ENCODE results near the gene UQCRQ. TPM values are rescaled to one million over a fixed set of nuclear protein-coding genes. Genes with fewer than 3 reads are reported as not detected.
A peak's percentile ranks its signal among the peaks of the same experiment; 100 is the strongest.

The UQCRQ gene
- total RNA-seq, 4 donors from 2014 or later: 113 to 184 (median 126) TPM

DNA sequence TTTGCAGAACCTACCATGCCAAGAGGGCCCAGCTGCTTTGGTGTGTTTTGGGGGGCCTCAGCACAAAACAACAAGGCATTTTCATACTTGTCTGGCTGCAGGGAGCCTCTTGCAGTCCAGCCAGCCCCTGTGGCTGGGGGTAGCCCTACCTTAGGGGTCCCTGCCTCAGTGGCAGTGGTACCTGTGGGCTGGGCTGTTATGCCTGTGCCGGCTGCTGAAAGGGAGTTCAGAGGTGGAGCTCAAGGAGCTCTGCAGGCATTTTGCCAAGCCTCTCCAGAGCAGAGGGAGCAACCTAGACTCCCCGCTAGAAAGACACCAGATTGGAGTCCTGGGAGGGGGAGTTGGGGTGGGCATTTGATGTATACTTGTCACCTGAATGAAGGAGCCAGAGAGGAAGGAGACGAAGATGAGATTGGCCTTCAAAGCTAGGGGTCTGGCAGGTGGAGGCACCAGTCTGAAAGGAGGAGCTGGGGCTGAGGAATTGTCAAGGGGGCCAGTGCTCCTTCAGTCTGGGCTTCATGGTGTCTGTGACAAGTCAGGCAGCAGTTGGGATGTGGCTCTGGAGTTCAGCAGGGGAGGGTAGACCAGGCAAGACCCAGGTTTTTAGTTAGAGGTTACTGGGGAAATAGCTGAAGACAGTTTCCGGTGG lies 37.5 kb upstream of the UQCRQ start:
- intact Hi-C loops (cut with DNase I): loop anchor here (10.0 kb wide), 2 partner anchors 324 to 444 kb away; no protein-coding TSS in a partner anchor

DNA sequence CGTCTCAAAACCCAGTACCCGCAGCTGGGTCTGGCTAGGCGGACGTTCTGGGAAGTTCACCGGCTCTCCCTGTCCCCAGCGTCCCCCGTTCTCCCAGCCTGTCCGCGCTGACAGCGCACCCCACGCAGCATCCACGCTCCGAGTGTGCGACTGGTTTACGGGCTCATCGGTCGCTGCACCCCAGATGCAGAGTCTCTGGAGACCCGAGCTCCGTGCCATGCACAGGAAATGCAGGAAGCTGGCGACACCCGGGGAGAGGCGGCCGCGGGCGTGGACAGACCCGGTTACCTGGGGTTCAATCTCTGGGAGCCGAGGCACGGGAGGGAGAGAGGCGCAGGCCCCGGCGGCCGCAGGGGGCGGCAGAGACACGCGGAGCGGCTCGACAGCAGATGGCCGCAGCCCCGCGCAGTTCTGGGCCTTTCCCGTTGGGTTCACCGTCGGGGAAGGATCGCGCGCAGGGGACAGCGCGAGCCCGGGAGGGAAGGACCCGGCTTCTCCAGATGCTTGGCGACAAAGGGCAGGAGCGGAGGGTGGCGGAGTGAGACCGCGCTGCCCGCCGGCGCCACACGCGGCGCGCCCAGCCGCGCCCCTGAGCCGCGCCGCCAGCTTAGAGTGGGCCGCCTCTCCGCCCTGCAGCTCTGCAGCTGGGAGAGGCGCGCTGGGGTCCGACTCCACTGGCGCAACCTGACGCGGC lies 36.6 kb upstream of the UQCRQ start:
- TF ChIP-seq POLR2AphosphoS5 (IDR thresholded peaks at IDR 0.05) (peak; percentile 41), EP300 (IDR thresholded peaks at IDR 0.05) (no peak), POLR2A (IDR thresholded peaks at IDR 0.05; ENCODE audit: low read depth) (no peak)
- TF ChIP-seq, protein P1, sequence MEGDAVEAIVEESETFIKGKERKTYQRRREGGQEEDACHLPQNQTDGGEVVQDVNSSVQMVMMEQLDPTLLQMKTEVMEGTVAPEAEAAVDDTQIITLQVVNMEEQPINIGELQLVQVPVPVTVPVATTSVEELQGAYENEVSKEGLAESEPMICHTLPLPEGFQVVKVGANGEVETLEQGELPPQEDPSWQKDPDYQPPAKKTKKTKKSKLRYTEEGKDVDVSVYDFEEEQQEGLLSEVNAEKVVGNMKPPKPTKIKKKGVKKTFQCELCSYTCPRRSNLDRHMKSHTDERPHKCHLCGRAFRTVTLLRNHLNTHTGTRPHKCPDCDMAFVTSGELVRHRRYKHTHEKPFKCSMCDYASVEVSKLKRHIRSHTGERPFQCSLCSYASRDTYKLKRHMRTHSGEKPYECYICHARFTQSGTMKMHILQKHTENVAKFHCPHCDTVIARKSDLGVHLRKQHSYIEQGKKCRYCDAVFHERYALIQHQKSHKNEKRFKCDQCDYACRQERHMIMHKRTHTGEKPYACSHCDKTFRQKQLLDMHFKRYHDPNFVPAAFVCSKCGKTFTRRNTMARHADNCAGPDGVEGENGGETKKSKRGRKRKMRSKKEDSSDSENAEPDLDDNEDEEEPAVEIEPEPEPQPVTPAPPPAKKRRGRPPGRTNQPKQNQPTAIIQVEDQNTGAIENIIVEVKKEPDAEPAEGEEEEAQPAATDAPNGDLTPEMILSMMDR (IDR thresholded peaks at IDR 0.05): peak; percentile 70 to 99 (median 85)
- no peak for DNase-seq (ENCODE audit: extremely low spot score)
- 2% methylated on average over 32 of the region's 75 CpGs for WGBS
- Histone ChIP-seq H3K27me3 (peaks cover 0 to 15% (median 0%) of the 10 kb centered on the region in 4 donors), H3K36me3 (peaks cover 0 to 8% (median 6%) of the 10 kb centered on the region in 4 donors), H3K27ac (replicated peaks in 1 of 4) (peak overlapping the region; percentile 79 to 90 (median 86)), H3K9me3 (no peaks in the 10 kb centered on the region), H3K4me1 (peaks cover 9 to 49% (median 34%) of the 10 kb centered on the region in 4 donors), H3K4me3 (peak overlapping the region; percentile 76 to 87 (median 82))
- intact Hi-C loops (cut with DNase I): loop anchor here (5.0 to 10.0 kb wide), 4 partner anchors 37 to 445 kb away; partner anchors contain the start of genes GDF9 and UQCRQ

More for the DNA sequence above, 37.5 kb upstream of the UQCRQ start:
- Histone ChIP-seq H3K27ac (replicated peaks in 1 of 4) (no peak overlapping the region), H3K36me3 (peaks cover 0 to 16% (median 13%) of the 10 kb centered on the region in 4 donors), H3K4me1 (peaks cover 9 to 49% (median 34%) of the 10 kb centered on the region in 4 donors), H3K27me3 (peaks cover 0 to 15% (median 0%) of the 10 kb centered on the region in 4 donors), H3K9me3 (no peaks in the 10 kb centered on the region), H3K4me3 (peak overlapping the region; percentile 76 to 87 (median 82))
- TF ChIP-seq POLR2A (IDR thresholded peaks at IDR 0.05; ENCODE audit: low read depth): no peak
- TF ChIP-seq EP300 (IDR thresholded peaks at IDR 0.05): no peak
- TF ChIP-seq, protein P1 (IDR thresholded peaks at IDR 0.05): no peak
- TF ChIP-seq POLR2AphosphoS5 (IDR thresholded peaks at IDR 0.05): no peak
- DNase-seq (ENCODE audit: extremely low spot score): no peak
- 78% methylated on average over 4 of the region's 4 CpGs for WGBS

DNA sequence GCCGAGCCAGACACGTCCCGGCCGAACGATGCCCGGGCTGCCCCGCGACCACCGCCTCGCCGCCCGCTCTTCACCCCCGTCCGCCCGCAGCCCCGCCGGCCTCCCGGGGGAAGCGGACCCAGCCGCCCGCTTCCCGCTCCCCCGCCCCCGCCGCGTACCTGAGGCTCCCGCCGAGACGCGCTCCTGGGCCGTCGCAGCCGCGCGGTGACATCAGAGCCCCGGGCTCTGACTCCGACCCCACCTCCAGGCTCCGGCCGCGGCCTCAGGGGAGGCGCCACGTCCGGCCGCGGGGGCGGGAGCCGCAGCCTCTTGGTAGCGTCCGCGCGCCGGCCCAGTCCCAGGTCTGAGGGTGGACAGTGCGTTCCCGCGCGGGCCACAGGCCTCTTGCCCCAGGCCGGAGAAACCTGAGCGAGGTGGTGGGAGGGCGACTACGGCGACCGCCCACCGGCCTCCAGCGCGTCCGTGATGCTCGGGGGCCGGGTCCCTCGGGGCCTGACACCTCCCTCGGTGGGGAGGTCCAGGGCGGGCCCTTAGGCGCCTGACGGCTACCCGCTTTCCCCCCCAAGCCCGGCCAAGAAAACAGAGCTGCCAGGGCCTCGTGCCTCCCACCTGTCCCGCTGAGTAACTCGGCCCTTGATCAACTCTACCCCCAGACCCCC lies 35.9 kb upstream of the UQCRQ start, which contains the start of gene SHROOM1:
TSS of gene SHROOM1 (minus strand) at position 212 of the 659 bp plus-strand sequence. CDS start 4,507 bp downstream, outside the sequence.
- DNase-seq (ENCODE audit: extremely low spot score): no peak

DNA sequence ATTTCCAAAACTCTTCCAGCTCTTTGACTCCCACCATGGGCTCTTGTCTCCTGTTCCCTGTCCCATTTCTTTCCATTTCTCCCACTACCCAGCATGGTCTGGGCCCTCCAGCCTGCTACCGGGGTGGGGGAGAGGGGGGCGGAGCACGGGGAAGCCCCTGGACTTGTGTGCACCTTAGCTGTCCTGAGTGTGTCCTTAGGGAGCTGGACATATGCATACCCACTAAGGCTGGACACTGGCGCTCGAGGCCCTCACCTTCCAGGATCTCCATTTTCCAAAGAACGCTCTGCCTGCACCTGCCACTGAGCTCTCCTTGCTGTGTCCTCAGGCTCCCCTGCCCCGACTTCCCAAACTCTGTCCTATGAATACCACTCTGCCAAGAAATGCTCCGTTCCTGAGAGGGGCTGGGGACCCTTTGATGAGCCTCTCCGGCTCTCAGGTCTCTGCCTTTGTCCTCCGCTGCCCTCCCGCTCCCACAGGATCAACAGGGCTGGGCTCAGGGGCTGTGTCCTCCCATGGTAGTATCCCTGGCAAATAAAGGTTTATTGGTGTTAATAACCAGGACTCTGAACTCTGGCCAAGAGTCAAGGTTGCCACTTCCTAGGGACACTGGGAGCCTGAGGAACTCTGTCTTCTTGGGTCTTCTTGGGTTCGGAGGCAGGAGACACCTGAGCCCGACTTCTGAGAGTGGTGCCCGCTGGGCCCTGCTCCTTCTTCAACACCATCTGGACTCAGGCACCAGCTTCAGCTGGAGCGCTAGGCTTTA lies 35.2 kb upstream of the UQCRQ start:
- H3K27me3 ChIP-seq: peaks cover 0 to 2% (median 0%) of the 10 kb centered on the region in 4 donors
- H3K9me3 ChIP-seq: no peaks in the 10 kb centered on the region
- intact Hi-C loops (cut with DNase I): loop anchor here (5.0 kb wide), 2 partner anchors 36 to 51 kb away; partner anchors contain the start of genes GDF9 and UQCRQ
- TF ChIP-seq, protein P1 (IDR thresholded peaks at IDR 0.05): no peak
- TF ChIP-seq POLR2AphosphoS5 (IDR thresholded peaks at IDR 0.05) (no peak), EP300 (IDR thresholded peaks at IDR 0.05) (no peak), POLR2A (IDR thresholded peaks at IDR 0.05; ENCODE audit: low read depth) (no peak)
- no peaks in the 10 kb centered on the region for H3K36me3 ChIP-seq
- 85% methylated on average over 7 of the region's 15 CpGs for WGBS
- H3K4me3 ChIP-seq: peak overlapping the region; percentile 76 to 87 (median 82)
- peak overlapping the region; percentile 79 to 90 (median 86) for H3K27ac ChIP-seq (replicated peaks in 1 of 4)
- H3K4me1 ChIP-seq: peaks cover 9 to 37% (median 25%) of the 10 kb centered on the region in 4 donors
- DNase-seq (ENCODE audit: extremely low spot score): no peak

More for the DNA sequence above, 35.9 kb upstream of the UQCRQ start, which contains the start of gene SHROOM1:
- H3K27ac ChIP-seq (replicated peaks in 1 of 4): peak within 1 kb of the TSS; percentile 79 to 90 (median 86)
- WGBS: 47% methylated on average over 3 of the region's 78 CpGs
- TF ChIP-seq EP300 (IDR thresholded peaks at IDR 0.05) (no peak), POLR2AphosphoS5 (IDR thresholded peaks at IDR 0.05) (peak; percentile 54 to 60)
- H3K9me3 ChIP-seq: no peaks in the 10 kb centered on the region
- H3K36me3 ChIP-seq: peaks cover 0 to 3% (median 1%) of the 10 kb centered on the region in 4 donors
- intact Hi-C loops (cut with DNase I): loop anchor here (5.0 kb wide), 2 partner anchors 37 to 52 kb away; partner anchors contain the start of genes GDF9 and UQCRQ
- H3K27me3 ChIP-seq: peaks cover 0 to 9% (median 0%) of the 10 kb centered on the region in 4 donors
- H3K4me1 ChIP-seq: peaks cover 9 to 44% (median 32%) of the 10 kb centered on the region in 4 donors
- peak within 1 kb of the TSS; percentile 76 to 87 (median 82) for H3K4me3 ChIP-seq
